SU-DHL-6 (cell line): ENCODE results near the gene RBMS3.

Experiments used
- H2AFZ ChIP-seq: fragments of 200-600 bp; sonication (generic); 2 replicates; pipeline ENCODE4 v1.6.1; 2014; ENCODE audit warnings: low read depth, mild to moderate bottlenecking, moderate library complexity, mixed read lengths, antibody characterized with exemption, low read length; ENCODE audit not compliant: severe bottlenecking
- H3F3A ChIP-seq: fragments of 200-600 bp; shearing (Covaris generic); 2 replicates; pipeline ENCODE4 v1.6.0; 2016; ENCODE audit warnings: antibody characterized with exemption, mild to moderate bottlenecking; ENCODE audit not compliant: insufficient read depth
- H3K27ac ChIP-seq: fragments of 200-600 bp; sonication (generic); 2 replicates; pipeline ENCODE4 v1.5.1; 2016; ENCODE audit warnings: low read depth, mild to moderate bottlenecking, low read length, moderate library complexity, mixed read lengths
- H3K27me3 ChIP-seq: fragments of 200-600 bp; sonication (generic), shearing (Covaris generic); 2 replicates; pipeline ENCODE4 v1.6.0; 2014; ENCODE audit warnings: mild to moderate bottlenecking, low read length
- H3K36me3 ChIP-seq: fragments of 200-600 bp; sonication (generic); 2 replicates; pipeline ENCODE4 v1.6.1; 2014; ENCODE audit warnings: mild to moderate bottlenecking, low read length, mixed read lengths
- H3K4me2 ChIP-seq: fragments of 300-600, 200-600 bp; shearing (Covaris generic), sonication (generic); 2 replicates; pipeline ENCODE4 v1.6.0; 2014; ENCODE audit warnings: low read length, low read depth, mild to moderate bottlenecking; ENCODE audit not compliant: poor library complexity, severe bottlenecking
- H3K4me3 ChIP-seq: fragments of 200-600 bp; sonication (generic); 2 replicates; pipeline ENCODE4 v1.5.1; 2014; ENCODE audit warnings: antibody characterized with exemption, low read length, mild to moderate bottlenecking, mixed read lengths; ENCODE audit not compliant: insufficient read depth, poor library complexity, severe bottlenecking
- H3K79me2 ChIP-seq: fragments of 200-600 bp; sonication (generic); 2 replicates; pipeline ENCODE4 v1.6.1; 2014; ENCODE audit warnings: mild to moderate bottlenecking, low read length, moderate library complexity; ENCODE audit not compliant: insufficient read depth
- H3K9ac ChIP-seq: fragments of 200-600 bp; sonication (generic); 2 replicates; pipeline ENCODE4 v1.7.0; 2014; ENCODE audit warnings: mild to moderate bottlenecking, low read length
- H3K9me2 ChIP-seq: fragments of 200-600 bp; sonication (generic); replicated peaks from 2 replicates; pipeline ENCODE4 v1.6.1; 2014; ENCODE audit warnings: low read length; ENCODE audit not compliant: insufficient read depth
- H3K9me3 ChIP-seq: fragments of 200-600 bp; sonication (generic); 2 replicates; pipeline ENCODE4 v1.6.1; 2014; ENCODE audit warnings: low read length, mixed read lengths; ENCODE audit not compliant: insufficient read depth
- H4K20me1 ChIP-seq: fragments of 200-600 bp; sonication (generic); 2 replicates; pipeline ENCODE4 v1.6.1; 2014; ENCODE audit warnings: low read depth, mild to moderate bottlenecking, antibody characterized with exemption, low read length, moderate library complexity, mixed read lengths
- EZH2phosphoT487 ChIP-seq: fragments of 200-600 bp; sonication (generic), shearing (Covaris generic); conservative IDR thresholded peaks from 2 replicates; pipeline ENCODE4 v1.6.1; 2018; ENCODE audit warnings: mild to moderate bottlenecking, antibody characterized with exemption, low read length, moderate library complexity, mixed read lengths
- TF ChIP-seq, protein P1 (sequence below): fragments of 200-600 bp; sonication (generic); IDR thresholded peaks from one replicate; pipeline ENCODE4 v1.5.1; 2017; ENCODE audit warnings: antibody characterized with exemption, mild to moderate bottlenecking, low read length, moderate library complexity; ENCODE audit not compliant: insufficient read depth, poor library complexity, severe bottlenecking

RBMS3 gene

DNA sequence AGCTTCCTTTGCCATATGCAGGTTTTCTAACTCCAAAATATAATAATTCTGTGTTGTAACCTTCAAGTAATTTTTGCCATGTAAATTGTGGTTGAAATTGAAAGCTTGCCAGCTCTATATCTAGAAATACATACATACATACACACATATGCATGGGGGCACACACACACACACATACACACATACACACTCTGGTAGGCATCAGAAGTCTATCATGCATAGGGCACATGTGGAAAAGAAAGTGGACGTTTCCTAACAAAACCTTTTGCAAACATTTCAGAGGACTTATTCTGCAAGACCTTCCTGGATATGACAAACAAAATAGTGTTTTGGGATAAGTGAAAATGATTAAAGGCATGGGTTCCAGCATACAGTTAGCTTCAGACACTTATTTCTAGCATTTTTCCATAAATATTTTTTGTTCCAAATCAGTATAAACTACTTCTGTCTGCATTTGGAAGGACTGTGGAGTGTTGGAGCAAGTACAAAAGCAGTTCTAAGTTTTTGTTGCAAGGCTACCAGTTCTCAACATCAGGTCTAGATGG, 578.9 kb downstream of the RBMS3 start:
- no peak overlapping the region for H3K4me3 ChIP-seq
- no peaks in the 10 kb centered on the region for H3K36me3 ChIP-seq
- no peak overlapping the region for H3K27ac ChIP-seq
- H3K9ac ChIP-seq = no peak overlapping the region
- no peaks in the 10 kb centered on the region for H3K27me3 ChIP-seq
- no peaks in the 10 kb centered on the region for H4K20me1 ChIP-seq
- H3K79me2 ChIP-seq = no peaks in the 10 kb centered on the region
- no peak overlapping the region for H3K4me2 ChIP-seq
- H3K9me3 ChIP-seq = no peaks in the 10 kb centered on the region
- H2AFZ ChIP-seq = no peak overlapping the region
- TF ChIP-seq, protein P1, sequence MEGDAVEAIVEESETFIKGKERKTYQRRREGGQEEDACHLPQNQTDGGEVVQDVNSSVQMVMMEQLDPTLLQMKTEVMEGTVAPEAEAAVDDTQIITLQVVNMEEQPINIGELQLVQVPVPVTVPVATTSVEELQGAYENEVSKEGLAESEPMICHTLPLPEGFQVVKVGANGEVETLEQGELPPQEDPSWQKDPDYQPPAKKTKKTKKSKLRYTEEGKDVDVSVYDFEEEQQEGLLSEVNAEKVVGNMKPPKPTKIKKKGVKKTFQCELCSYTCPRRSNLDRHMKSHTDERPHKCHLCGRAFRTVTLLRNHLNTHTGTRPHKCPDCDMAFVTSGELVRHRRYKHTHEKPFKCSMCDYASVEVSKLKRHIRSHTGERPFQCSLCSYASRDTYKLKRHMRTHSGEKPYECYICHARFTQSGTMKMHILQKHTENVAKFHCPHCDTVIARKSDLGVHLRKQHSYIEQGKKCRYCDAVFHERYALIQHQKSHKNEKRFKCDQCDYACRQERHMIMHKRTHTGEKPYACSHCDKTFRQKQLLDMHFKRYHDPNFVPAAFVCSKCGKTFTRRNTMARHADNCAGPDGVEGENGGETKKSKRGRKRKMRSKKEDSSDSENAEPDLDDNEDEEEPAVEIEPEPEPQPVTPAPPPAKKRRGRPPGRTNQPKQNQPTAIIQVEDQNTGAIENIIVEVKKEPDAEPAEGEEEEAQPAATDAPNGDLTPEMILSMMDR = no peak
- TF ChIP-seq EZH2phosphoT487 = no peak
- no peaks in the 10 kb centered on the region for H3F3A ChIP-seq
- no peaks in the 10 kb centered on the region for H3K9me2 ChIP-seq

DNA sequence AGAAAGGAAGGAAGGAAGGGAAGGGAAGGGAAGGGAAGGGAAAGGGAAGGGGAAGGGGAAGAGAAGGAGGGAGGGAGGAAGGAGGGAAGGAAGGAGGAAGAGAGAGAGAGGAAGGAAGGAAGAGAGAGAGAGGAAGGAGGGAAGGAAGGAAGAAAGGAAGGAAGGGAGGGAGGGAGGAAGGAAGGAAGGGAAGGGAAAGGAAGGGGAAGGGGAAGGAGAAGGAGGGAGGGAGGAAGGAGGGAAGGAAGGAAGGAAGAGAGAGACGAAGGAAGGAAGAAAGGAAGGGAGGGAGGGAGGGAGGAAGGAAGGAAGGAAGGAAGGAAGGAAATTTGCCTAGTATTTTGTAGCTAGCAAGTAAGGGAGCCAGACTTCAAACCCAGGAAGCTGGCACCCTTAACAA, 583.9 kb downstream of the RBMS3 start:
- H3F3A ChIP-seq = no peaks in the 10 kb centered on the region
- no peaks in the 10 kb centered on the region for H4K20me1 ChIP-seq
- H3K79me2 ChIP-seq = no peaks in the 10 kb centered on the region
- no peak overlapping the region for H3K4me2 ChIP-seq
- H2AFZ ChIP-seq = no peak overlapping the region
- no peaks in the 10 kb centered on the region for H3K9me3 ChIP-seq
- no peak overlapping the region for H3K4me3 ChIP-seq
- no peaks in the 10 kb centered on the region for H3K27me3 ChIP-seq
- TF ChIP-seq, protein P1 = no peak
- TF ChIP-seq EZH2phosphoT487 = no peak
- no peak overlapping the region for H3K27ac ChIP-seq
- H3K9ac ChIP-seq = no peak overlapping the region
- no peaks in the 10 kb centered on the region for H3K36me3 ChIP-seq
- no peaks in the 10 kb centered on the region for H3K9me2 ChIP-seq

DNA sequence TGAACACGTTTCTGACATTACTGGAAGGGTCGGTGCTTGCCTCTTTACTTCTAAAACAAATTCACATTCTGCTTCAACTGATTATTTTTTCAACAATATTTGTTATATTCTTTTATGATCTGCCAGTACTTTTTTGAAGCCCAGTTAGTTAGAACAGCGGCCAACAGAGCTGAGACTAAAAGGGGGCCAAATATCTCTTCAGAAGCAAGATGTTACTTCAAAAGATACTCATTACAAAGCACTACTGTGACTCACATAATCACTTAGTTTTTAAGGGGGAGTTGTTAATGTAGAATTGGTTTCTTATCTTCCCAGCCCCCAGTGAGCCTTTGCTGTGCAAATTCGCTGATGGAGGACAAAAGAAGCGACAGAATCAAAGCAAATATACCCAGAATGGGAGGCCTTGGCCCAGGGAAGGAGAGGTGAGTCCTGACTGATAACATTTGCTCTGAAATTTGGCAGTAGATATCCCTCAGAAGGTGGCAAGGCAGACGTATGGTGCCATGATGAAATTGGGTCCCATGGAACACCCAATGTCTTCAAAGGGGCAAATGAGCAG, 587.8 kb downstream of the RBMS3 start:
- Histone ChIP-seq H3K36me3 (no peaks in the 10 kb centered on the region), H3K9me3 (no peaks in the 10 kb centered on the region), H3K27me3 (no peaks in the 10 kb centered on the region), H3K27ac (no peak overlapping the region), H3F3A (no peaks in the 10 kb centered on the region), H4K20me1 (no peaks in the 10 kb centered on the region), H3K79me2 (no peaks in the 10 kb centered on the region), H3K4me3 (no peak overlapping the region), H3K9me2 (no peaks in the 10 kb centered on the region), H2AFZ (no peak overlapping the region), H3K9ac (no peak overlapping the region), H3K4me2 (no peak overlapping the region)
- TF ChIP-seq, protein P1 = no peak
- TF ChIP-seq EZH2phosphoT487 = no peak
